Measurements from ENCODE around the gene C1orf141.

DNA sequence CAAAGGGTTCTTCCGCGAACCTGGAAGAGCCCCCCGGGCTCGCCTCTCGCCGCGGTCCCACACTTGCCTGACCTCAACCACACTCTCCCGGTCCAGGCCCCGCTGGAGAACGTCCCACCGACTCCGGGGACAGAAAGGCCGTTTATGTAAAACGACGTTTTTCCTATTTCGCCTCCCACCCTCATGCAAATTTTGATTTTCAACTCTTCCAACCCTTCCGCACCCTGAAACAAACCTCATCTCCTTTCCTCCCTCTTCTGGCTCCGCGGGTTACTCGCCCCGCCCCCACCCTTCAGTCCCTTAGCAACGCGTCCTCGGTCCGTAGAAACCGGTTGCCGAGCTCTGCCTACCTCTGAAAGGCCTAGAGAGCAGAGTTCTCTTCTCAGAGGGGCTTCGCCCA lies at the start of gene C1orf141:
- TF ChIP-seq EP300 (IDR thresholded peaks at IDR 0.05) (no peak), POLR2A (IDR thresholded peaks at IDR 0.05) (no peak)
- TF ChIP-seq, protein P1, sequence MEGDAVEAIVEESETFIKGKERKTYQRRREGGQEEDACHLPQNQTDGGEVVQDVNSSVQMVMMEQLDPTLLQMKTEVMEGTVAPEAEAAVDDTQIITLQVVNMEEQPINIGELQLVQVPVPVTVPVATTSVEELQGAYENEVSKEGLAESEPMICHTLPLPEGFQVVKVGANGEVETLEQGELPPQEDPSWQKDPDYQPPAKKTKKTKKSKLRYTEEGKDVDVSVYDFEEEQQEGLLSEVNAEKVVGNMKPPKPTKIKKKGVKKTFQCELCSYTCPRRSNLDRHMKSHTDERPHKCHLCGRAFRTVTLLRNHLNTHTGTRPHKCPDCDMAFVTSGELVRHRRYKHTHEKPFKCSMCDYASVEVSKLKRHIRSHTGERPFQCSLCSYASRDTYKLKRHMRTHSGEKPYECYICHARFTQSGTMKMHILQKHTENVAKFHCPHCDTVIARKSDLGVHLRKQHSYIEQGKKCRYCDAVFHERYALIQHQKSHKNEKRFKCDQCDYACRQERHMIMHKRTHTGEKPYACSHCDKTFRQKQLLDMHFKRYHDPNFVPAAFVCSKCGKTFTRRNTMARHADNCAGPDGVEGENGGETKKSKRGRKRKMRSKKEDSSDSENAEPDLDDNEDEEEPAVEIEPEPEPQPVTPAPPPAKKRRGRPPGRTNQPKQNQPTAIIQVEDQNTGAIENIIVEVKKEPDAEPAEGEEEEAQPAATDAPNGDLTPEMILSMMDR (IDR thresholded peaks at IDR 0.05) = no peak
